Left renal pelvis (tissue), 4 donors: ENCODE results near the gene ASB11. TPM values are rescaled to one million over a fixed set of nuclear protein-coding genes. Genes with fewer than 3 reads are reported as not detected.
"Not testable (repeated sequence)": the region's sequence is repeated elsewhere in the genome, so short reads cannot be mapped to it uniquely, and the experiment has no call there.

ENCODE experiments used
- DNase-seq, 4 donors: peaks; one replicate each; pipeline ENCODE4 v3.0.0-alpha.2; 2013; ENCODE audit warnings: low read depth in 4 of 4, low spot score in 3 of 4
- polyA plus RNA-seq, 4 donors: library from polyadenylated mRNA; unstranded; fragments of 120-200 nt; gene quantifications; one replicate each; pipeline ENCODE4 v1.2.1, GENCODE V29; 2013; ENCODE audit not compliant: insufficient read length in 4 of 4

The ASB11 gene
- polyA plus RNA-seq, 4 donors, result 0.05 to 0.08 TPM; not detected in 2

DNA sequence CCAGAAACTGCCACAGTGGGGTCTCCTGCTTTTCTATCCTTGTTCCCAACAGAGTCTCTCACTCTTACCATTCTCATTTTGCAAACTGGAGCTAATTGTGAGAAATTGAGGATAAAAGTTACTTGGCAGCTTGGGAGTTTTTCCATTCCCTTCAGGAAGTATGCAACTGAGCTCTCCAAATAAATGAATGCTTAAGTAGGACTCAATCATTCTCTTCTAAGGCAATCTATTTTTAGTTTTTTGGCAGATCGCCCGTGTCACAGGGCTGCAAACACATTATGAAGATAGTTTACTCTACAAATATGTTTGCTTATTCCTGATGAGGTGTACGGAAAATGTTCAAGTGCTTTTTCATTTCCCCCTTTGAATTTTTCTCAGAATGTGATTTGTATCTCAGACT is 5.3 kb downstream of the ASB11 start:
- DNase-seq, result peak in 1 of 4 donors; percentile 31

DNA sequence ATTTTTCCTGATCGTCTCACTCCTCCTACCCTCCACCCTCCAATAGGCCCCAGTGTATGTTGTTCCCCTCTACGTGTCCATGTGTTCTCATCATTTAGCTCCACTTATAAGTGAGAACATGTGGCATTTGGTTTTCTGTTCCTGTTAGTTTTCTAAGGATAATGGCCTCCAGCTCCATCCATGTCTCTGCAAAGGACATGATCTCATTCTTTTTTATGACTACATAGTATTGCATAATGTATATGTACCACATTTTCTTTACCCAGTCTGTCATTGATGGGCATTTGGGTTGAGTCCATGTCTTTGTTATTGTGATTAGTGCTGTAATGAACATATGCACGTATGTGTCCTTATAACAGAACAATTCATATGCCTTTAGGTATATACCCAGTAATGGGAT is 9.5 kb downstream of the ASB11 start:
- DNase-seq, result not testable (repeated sequence)

DNA sequence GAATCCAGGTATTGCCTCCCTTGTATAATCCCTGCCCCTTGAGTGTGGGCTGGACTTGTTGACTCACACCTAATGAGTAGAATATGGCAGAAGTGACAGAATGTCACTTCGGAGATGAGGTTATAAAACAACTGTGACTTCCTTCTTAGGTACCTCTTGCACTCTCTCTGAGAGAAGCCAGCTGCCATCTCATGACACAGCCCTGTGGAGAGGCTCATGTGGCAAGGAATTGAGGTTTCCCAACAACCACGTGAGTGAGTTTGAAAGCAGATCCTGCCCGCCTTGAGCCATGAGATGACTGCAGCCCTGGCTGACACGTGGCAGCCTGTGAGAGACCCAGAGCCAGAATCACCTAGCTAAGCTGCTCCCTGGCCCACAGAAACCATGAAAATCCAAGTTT is 13.5 kb downstream of the ASB11 start:
- no peak for DNase-seq

GRCh38 chrX:15299941-15300851 is 15.2 kb downstream of the ASB11 start:
- no peak for DNase-seq

DNA sequence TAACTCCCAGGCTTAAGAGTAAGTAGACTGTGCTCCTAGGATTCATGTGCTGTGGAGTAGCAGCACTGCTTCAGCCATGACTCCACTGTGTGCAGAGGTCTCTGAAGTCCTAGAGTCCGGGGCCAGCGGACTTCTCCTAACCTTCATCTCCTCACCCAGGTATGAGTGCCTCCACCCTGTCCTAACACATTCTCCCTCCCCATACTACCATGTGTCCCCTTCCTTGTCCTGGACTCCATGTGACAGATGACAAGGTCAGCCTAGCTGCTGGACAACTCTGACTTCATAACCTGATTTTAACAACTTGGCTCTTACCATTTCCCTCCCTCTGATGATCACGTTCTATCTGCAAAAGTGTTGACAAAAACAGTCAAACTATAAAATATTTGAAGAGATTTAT is 16.7 kb downstream of the ASB11 start:
- DNase-seq, result no peak

- DNase-seq, result no peak
These were observed 17.2 kb downstream of the ASB11 start for GRCh38 chrX:15298201-15298600.

GRCh38 chrX:15293451-15293850 is 22.0 kb downstream of the ASB11 start:
- DNase-seq, result no peak

GRCh38 chrX:15292861-15293260 is 22.6 kb downstream of the ASB11 start:
- no peak for DNase-seq

GRCh38 chrX:15277604-15278003 is 37.8 kb downstream of the ASB11 start:
- DNase-seq, result no peak

DNA sequence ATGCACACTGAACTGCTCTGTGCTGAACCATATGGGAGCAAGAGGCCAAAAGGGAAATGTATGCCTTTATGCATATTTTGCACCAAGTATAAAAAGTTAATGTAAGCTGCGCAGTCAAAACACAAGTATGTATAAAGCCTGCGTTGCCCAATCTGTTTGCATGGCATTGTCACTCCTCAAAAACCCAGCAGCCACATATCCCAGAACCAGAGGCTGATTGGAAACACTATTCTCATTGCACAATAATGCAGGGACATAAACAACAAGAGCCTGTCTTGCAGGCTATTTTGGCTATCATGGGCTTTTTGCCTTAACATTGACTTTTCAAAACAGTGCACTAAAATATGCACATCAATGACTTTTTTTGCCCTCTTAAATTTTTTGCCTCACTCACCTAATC is 40.5 kb downstream of the ASB11 start:
- DNase-seq, result no peak

DNA sequence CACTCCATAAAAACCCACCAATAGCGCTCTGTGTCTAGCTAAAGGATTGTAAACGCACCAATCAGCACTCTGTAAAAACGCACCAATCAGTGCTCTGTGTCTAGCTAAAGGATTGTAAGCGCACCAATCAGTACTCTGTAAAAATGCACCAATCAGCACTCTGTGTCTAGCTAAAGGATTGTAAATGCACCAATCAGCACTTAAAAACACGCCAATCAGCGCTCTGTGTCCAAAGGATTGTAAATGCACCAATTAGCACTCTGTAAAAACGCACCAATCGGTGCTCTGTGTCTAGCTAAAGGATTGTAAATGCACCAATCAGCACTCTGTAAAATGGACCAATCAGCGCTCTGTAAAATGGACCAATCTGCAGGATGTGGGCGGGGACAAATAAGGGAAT is 42.2 kb downstream of the ASB11 start:
- DNase-seq, result not testable (repeated sequence)

GRCh38 chrX:15271757-15272156 is 43.7 kb downstream of the ASB11 start:
- no peak for DNase-seq

GRCh38 chrX:15269618-15270521 is 45.6 kb downstream of the ASB11 start, which contains the start of gene ASB9:
TSS of gene ASB9 (minus strand) at chrX:15270083. CDS start at chrX:15269874, 209 bp downstream.
- DNase-seq, result peak; percentile 22 to 40 (median 30)

- DNase-seq, result no peak
These were observed 46.3 kb downstream of the ASB11 start for GRCh38 chrX:15269120-15269519.

- DNase-seq, result no peak
These were observed 60.6 kb downstream of the ASB11 start for GRCh38 chrX:15254852-15255251.

DNA sequence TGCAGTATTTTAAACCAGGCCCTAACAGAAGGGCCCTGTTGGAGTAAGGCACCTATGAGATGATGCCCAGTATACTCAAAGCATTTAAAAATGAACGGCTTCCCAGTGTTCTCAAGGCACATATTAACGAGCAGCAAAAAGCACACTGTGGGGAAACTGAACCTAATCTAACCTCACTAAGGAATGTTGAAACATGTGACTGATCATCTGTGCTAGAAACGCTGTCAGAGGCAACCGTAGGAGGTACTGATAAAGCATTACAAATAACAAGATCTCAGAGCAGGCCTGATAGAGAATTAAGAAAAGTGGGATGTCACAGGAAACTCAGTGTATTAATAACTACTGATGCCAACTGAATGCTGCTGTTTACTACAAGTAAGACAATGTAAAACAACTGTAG is 69.5 kb downstream of the ASB11 start:
- DNase-seq, result no peak

DNA sequence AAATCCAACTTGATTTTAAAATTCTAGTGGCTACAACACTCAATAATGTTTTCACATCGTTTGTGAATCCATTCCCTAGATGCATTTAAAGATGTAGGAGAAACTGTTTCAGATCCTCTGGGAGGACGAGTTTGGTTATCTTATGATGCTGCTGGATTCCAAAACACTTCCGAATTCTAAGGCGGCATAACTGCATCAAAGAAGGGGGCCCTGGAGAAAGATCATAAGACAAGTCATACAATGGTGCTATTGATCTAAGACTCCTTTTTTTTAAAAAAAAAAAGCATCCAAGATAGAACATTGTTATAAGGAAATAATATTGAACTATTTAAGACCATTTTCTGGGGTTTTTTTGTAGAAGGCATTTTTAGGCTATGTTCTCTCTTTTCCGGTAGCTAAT is 71.0 kb downstream of the ASB11 start:
- no peak for DNase-seq

GRCh38 chrX:15242899-15243555 is 72.4 kb downstream of the ASB11 start:
- peak in 1 of 4 donors; percentile 4 for DNase-seq

- no peak for DNase-seq
These were observed 74.1 kb downstream of the ASB11 start for GRCh38 chrX:15241301-15241700.

DNA sequence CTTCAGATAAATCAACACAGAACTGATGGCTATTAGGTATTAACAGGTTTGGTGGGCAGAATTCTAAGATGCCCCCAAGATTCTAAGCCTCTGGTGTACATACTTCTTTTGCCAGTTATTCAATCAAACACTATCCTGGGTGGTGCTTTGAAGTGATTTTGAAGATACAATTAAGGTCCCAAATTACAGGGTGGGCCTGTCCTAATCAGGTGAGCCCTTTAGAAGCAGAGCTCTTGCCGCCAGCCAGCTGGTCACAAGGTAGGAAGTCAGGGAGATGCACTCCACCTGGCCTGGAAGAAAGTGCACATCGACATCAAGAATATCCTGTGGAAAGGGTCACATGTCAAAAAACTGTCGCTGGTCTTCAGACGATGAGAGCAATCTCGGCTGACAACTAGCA is 75.0 kb downstream of the ASB11 start:
- DNase-seq, result no peak

GRCh38 chrX:15236146-15236545 is 79.3 kb downstream of the ASB11 start:
- no peak for DNase-seq
